HL-60 (cell line): ENCODE measurements around the gene BCL2A1.

Experiments
- CTCF ChIP-seq: IDR thresholded peaks from one replicate; pipeline ENCODE4 v1.5.1; 2011; ENCODE audit warnings: low read length, control low read depth, inconsistent platforms; ENCODE audit not compliant: insufficient read depth
- GABPA ChIP-seq: IDR thresholded peaks from 2 replicates; pipeline ENCODE4 v1.6.1; 2012; ENCODE audit warnings: low read depth
- POLR2AphosphoS5 ChIP-seq: IDR thresholded peaks from 2 replicates; pipeline ENCODE4 v1.6.1; 2012; ENCODE audit warnings: low read depth
- REST ChIP-seq: IDR thresholded peaks from 2 replicates; pipeline ENCODE4 v1.6.1; 2012; ENCODE audit warnings: low read depth; ENCODE audit not compliant: insufficient replicate concordance
- SPI1 ChIP-seq: IDR thresholded peaks from 2 replicates; pipeline ENCODE4 v1.6.1; 2012; ENCODE audit warnings: low read depth, mild to moderate bottlenecking, borderline replicate concordance

- TF ChIP-seq CTCF (no peak), POLR2AphosphoS5 (no peak), REST (no peak), GABPA (no peak), SPI1 (no peak)
Observed at GRCh38 chr15:79973456-79974195, 2.6 kb upstream of the BCL2A1 start.
